ENCODE results near the gene ACCS.

DNA sequence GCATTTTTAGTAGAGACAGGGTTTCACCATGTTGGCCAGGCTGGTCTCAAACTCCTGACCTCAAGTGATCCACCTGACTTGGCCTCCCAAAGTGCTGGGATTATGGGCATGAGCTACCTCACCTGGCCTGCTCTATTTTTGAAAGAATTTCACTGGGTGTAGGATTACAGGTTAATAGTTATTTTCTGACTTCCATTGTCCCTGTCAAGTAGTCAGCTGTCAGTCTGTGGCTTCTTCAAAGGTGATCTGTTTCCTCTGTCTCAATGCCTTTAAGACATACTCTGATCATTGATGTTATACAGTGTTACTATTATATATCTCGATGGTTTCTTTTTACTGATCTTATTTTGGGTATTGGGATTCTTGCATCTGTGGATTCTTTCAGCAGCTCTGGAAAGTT lies 19.3 kb downstream of the ACCS start:
- TF ChIP-seq, protein P1, sequence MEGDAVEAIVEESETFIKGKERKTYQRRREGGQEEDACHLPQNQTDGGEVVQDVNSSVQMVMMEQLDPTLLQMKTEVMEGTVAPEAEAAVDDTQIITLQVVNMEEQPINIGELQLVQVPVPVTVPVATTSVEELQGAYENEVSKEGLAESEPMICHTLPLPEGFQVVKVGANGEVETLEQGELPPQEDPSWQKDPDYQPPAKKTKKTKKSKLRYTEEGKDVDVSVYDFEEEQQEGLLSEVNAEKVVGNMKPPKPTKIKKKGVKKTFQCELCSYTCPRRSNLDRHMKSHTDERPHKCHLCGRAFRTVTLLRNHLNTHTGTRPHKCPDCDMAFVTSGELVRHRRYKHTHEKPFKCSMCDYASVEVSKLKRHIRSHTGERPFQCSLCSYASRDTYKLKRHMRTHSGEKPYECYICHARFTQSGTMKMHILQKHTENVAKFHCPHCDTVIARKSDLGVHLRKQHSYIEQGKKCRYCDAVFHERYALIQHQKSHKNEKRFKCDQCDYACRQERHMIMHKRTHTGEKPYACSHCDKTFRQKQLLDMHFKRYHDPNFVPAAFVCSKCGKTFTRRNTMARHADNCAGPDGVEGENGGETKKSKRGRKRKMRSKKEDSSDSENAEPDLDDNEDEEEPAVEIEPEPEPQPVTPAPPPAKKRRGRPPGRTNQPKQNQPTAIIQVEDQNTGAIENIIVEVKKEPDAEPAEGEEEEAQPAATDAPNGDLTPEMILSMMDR (IDR thresholded peaks at IDR 0.05) = no peak
- TF ChIP-seq POLR2A (IDR thresholded peaks at IDR 0.05) = no peak

All from tibial nerve (tissue), 3 donors.